ENCODE results near the gene POU6F1.
"Not testable (repeated sequence)": the region's sequence is repeated elsewhere in the genome, so short reads cannot be mapped to it uniquely, and the experiment has no call there.

The POU6F1 gene, protein sequence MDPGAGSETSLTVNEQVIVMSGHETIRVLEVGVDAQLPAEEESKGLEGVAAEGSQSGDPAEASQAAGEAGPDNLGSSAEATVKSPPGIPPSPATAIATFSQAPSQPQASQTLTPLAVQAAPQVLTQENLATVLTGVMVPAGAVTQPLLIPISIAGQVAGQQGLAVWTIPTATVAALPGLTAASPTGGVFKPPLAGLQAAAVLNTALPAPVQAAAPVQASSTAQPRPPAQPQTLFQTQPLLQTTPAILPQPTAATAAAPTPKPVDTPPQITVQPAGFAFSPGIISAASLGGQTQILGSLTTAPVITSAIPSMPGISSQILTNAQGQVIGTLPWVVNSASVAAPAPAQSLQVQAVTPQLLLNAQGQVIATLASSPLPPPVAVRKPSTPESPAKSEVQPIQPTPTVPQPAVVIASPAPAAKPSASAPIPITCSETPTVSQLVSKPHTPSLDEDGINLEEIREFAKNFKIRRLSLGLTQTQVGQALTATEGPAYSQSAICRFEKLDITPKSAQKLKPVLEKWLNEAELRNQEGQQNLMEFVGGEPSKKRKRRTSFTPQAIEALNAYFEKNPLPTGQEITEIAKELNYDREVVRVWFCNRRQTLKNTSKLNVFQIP

DNA sequence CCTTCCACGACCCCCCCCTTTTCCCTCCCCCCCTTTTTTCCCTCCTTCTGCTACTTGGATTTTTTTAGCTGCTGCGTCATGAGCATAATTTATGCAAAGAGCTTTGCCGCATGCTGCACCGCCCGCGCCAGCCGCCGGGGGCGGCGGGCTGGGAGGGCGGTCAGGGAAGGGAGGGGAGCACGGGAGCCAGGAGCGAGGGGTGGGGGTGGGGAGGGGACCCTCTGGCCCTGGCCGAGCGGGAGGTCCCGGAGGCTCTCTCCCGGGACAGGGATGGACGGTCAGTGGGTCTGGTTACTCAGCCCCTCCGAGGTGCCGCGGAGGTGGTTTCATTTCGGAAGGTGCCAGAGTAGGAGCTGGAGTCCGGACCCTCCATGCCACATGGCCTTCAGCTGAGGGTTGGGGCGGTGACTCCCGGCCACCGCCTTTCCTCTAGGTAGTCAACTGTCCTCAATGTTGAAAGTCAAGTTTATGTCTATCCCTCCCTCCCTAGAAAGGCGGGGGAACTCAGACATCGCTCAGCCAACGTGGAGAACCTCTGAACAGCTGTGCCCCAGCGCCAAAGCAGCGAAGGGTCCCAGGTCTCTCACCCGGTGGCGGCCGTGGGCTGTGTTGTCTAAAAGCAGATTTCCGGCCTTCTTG lies at the start of gene POU6F1:
POU6F1 (minus strand) TSS at position 95 of the 639 bp plus-strand sequence. CDS start 11,226 bp downstream, outside the sequence.
- DNase-seq: peak; percentile 71

DNA sequence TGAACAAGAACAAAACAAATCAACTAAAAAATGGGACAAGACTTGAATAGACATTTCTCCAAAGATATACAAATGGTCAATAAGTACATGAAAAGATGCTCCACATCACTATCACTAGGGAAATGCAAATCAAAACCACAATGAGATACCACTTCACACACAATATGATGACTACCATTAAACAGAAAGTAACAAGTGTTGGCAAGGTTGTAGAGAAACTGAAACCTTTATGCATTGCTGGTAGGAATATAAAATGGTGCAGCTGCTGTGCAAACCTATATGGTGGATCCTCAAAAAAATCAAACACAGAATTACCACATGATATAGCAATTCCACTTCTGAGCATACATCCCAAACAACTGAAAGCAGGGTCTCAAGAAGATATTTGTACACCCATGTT lies 47.2 kb upstream of the POU6F1 start:
- no peak for DNase-seq

DNA sequence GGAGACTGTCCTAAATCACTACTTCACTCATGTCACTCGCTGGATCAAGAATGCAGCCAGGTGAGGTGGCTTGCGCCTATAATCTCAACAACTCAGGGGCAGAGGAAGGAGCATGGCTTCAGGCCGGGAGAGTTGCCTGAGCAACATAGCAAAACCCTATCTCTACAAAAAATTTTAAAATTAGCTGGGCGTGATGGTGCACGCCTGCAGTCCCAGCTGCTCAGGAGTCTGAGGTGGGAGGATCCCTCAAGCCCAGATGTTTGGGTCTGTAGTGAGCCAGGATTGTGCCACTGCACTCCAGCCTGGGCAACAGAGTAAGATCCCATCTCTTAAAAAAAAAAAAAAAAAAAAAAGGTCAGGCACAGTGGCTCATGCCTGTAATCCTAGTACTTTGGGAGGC lies 46.4 kb upstream of the POU6F1 start:
- no peak for DNase-seq

DNA sequence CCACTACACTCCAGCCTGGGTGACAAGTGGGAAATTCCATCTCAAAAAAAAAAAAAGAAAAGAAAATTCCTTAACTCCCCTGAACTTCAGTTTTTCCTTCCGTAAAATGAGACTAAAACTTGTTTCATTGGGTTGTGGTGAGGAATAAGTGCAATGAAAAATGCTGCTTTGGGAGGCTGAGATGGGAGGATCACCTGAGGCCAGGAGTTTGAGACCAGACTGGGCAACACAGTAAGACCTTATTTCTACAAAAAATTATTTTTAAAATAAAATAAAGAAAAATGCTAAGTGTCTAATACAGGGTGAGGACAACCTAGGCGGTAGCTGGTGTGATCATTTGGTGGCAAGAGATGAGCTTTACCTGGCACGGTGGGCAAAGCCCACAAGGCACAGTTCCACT lies 45.5 kb upstream of the POU6F1 start:
- no peak for DNase-seq

DNA sequence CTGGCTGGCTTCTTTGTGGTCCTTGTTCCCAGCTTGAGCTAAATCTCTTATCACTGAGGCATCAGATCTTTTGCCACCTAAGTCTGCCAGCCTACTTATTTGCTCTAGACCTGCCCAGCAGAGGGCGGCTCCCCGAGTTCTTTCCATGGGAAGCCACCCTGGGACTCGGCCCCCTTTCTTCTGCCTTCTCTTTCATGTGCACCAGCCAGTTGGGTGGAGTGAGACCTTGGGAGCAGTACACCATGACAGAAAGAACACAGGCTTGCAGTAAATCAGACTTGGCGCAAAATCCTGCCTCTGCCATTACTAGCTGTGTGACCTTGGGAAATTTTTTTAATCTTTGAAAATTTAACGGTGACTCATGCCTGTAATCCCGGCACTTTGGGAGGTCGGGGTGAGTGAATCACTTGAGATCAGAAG lies 44.9 kb upstream of the POU6F1 start:
- DNase-seq: peak; percentile 61

DNA sequence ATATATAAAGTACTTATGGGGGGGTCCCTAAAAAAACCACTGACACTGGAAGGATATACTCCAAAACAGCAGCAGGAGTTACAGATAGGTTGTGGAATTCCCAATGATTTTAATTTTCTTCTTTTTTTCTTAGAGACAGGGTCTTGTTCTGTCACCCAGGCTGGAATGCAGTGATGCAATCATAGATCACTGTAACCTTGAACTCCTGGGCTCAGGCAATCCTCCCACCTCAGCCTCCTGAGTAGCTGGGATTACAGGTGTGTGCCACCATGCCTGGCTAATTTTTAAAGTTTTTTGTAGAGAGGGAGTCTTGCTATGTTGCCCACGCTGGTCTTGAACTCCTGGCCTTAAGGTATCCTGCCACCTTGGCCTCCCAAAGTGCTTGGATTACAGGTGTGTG lies 41.7 kb upstream of the POU6F1 start:
- DNase-seq: not testable (repeated sequence)

DNA sequence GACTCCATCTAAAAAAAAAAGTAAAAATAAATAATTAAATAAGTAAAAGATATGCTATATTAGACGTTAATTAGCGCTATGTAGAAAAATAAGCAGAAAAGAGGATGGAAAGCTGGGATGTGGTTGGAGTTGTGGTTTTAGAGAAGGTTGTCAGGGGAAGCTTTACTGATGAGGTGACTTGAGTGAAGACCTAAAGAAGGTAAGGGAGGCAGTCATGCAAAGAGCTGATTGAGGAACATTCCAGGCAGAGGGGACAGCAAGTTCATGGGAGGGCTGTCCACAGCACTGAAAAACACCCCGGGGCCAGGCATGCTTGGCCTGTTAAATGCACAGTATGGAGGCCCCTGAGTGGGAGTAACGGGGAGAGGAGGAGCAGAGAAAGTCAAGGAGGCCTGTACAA lies 36.7 kb upstream of the POU6F1 start:
- no peak for DNase-seq

DNA sequence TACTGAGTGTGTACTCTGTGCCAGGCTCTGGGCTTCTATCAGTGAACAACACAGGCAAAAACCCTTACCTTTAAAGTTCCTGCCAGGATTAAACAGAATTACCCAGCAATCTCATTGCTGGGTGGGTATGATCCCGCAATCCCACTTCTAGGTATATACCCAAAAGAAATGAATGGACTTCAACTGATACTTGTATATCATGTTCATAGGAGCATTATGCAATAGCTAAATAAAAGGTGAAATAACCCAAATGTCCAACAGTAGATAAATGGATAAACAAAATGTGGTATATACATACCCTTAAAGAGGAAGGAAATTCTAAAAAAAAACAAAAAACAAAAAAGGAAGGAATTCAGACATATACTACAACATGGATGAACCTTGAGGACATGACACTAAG lies 35.4 kb upstream of the POU6F1 start:
- DNase-seq: no peak

DNA sequence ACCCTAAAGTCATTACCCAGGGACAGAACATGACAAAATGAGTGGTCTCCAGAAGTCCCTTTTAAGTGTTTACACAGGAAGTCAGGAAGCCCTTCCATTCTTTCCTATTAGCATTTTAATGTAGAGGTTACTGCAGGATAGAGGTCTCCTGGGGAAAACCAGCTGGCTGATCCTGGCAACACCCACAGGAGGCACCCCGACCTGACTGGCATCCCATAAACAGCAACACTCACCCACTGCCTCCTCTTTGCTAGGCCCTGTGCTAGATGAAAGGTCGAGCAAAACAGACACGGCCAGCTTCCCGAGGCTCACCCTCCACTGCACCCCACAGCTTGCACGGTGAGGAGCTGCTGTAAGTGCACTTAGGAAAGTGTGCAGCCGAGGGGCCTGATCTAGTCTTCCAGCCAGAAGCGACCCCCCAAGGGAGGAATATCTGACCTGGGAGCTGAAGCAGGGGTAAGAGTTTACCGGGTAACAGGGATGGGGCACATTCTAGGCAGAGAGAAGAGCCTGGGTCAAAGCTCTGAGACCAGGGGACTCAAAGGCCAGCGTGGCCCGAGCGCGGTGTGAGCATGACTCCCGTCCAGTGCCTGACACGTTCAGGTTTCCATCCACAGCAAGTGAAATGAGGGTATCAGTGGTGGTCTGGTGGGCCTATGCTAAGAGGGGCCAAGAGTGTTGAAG lies 29.8 kb upstream of the POU6F1 start:
- no peak for DNase-seq

DNA sequence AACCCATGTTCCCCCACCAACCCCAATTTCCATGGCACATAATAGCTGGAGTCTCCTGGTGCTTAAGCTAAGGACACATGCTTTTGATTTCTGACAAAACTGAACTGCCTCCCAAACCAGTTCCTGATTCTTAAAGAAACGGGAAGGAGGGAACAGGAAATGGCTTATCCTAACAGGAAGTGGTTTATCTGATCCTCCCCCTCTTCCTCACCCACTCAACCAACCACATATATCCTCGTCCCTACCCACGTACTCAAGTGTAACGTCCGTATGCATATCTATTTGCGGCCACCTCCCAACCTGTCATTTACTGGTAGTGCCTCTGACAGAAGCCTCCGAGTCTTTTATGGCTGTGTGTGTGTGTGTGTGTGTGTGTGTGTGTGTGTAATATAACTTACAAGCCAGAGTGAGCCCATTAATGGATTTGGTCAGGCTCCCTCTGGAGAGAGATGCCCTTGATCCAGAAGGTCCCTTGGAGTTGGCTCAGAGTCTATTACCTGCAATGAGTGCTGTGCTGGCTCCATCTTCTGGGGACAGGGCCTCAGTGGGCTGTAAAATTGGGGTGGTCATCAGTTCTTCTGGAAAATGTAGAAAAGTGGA lies 28.5 kb upstream of the POU6F1 start:
- DNase-seq: peak; percentile 48

DNA sequence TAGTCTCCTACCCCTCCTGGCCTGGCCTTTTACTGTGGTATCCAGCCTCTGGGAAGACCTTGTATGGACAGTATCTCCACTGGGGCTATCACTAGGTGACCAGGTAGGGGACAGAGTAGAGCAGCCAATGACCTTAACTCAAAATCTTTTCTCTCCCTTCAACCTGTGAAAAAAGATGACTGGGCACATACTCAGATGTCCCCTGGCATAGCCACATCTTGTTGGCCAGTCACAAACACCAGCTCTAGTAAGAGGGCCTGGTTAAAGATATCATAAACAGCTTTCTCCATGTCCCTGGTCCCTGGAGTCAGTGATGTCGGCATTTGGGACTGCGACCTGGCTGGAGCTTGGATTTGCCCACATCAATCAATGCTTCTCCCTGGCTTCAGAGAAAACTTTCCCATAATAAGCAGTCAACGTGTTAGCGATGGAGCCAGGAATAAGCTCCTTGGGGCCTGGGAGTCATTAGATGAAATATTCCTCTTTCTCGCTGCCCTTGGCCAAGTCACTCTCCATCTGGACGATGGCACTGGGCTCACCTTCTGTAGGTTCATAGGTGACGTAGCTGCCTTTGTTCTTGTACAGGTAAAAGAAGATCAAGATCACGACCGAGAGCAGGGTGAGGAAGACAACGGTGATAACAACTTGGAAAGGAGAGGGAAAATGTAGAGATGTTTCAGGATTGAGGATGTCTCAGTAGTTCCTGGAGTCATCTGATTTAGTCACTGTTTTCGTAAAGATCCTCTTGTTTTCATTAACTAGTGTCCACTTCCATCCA lies 27.8 kb upstream of the POU6F1 start:
- DNase-seq: no peak

DNA sequence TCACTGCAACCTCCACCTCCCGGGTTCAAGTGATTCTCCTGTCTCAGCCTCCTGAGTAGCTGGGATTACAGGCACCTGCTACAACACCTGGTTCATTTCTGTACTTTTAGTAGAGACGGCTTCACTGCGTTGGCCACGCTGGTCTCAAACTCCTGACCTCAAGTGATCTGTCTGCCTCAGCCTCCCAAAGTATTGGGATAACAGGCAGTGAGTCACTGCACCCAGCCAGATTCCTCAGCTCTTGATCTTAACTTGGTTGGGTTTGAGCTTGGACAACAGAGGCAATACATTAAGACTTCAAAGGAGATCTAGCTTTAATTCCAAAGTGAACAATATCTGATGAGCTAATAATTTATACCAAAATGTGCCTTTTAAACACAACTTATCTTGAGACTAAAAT lies 26.4 kb upstream of the POU6F1 start:
- DNase-seq: no peak

DNA sequence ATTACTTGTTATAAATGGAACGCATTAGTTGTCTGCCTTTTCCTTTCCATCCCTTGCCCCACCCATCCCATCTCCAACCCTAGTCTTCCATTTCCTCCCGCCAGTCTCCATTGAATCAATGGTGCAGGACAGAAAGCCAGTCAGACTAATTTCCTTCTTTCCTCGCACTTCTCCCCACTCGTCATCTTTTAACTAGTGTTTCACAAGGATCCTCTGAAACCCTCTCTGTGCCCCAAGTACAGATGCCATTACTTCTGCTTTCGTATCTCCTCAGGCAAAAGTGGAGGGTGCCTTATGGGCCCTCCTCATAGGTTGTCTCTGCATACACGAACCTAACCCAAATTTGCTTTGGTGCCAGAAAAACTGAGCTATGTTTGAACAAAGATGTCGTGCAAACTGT lies 25.0 kb upstream of the POU6F1 start:
- no peak for DNase-seq

DNA sequence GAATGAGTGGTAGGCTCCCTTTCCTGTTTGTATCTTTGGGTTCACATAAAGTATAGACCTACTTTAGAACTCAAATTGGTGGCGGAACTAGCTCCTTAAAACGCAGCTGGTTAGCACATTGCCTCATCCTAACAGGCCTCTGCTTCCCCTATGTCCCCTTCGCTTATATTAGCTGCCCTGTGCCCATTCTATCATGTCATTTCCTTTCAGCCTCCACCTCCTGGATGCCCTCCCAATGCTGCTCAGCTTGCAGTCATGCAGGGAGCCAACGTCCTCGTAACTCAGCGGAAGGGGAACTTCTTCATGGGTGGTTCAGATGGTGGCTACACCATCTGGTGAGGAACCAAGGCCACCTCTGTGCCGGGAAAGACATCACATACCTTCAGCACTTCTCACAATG lies 24.3 kb upstream of the POU6F1 start:
- no peak for DNase-seq

DNA sequence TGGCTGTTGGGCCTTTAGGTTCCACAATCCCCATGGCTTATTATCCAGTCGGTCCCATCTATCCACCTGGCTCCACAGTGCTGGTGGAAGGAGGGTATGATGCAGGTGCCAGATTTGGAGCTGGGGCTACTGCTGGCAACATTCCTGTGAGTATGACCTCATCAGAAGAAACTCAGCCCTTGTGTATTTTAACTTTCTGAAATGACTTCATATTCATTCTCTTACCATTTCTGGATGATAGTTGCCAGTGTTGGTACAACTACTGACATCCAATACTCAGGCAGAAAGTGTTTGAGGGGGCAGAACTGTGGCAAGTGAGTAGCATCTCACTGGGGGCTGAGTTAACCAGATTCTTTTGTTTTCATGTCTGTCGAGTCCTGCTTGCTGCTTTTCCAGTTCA lies 23.1 kb upstream of the POU6F1 start:
- DNase-seq: no peak

DNA sequence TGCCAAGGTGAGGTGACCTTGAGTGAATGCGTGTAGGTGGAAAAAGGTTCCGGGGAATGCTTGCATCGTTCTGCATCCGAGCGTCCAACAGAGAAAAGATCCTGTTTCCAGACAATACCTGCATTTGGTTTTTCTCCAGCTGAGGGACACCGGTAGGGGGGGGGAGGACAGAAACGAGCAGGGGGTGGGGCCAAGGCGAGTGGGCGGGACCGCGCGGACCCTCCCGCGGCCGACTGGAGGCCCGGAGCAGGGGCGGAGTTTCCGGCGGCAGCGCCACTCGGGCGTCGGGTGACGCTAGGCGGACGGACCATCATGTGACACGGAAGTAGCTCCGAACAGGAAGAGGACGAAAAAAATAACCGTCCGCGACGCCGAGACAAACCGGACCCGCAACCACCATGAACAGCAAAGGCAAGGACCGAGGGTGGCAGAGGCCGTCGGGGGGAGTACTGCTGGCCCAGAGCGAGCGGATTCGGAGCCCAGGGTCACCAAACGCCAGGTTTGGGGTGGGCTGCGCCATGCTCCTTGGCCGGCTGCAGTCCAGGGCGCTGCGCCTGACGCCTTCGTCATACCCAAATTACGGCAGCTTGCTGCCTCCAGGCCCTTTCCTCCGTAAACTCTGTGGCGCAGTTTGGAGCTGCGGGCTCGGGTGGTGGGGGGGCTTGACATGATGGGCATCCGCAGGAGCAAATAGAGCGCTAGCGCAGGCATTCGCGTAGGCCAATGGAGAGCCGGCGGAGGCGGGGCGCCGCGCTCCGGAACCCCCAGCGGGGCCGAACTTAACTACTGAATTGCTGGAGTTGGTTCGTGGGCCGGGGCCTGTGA lies 20.9 kb upstream of the POU6F1 start, which contains the start of gene DAZAP2:
DAZAP2 (plus strand) TSS at position 317 of the 825 bp plus-strand sequence; CDS start at position 399, 82 bp downstream.
- peak; percentile 98 for DNase-seq

DNA sequence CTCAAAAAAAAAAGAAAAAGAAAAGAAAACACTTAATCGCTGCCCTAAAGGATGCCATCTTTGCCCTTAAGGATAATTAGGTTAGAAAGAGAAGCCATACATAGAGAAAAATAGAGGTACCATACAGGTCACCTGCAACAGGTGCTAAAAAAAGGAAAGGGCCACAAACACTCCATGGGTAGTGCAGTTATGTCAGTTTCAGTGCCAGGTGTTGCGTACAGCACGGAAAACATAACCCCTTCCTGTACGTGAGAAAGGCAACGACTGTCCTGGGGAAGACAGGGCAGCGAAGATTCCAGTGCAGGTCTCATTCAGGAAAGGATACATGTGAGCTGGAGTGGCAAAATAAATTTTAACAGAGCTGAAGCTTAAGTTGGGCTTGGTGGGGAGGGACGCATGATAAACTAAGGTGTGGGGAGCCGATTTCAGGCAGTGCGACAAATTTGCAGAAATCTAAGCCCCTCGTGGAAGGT lies 20.2 kb upstream of the POU6F1 start:
- DNase-seq: no peak

DNA sequence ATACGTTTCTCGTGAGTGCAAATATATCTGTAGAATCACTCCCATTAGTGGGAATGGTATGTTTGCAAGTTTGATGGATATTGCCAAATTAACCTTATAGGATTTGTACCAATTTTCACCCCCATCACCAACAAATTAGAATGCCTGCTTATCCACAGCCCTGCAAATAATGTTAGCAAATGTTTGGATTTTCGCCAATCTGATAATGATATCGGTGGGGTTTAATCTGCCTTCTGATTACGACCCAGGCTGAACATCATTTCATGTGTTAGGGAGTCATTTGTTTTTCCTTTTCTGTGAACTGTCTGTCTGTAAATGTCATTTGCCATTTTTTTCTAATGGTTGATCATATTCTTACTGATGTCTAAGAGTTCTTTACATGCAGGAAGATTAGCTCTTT lies 16.7 kb upstream of the POU6F1 start:
- no peak for DNase-seq

DNA sequence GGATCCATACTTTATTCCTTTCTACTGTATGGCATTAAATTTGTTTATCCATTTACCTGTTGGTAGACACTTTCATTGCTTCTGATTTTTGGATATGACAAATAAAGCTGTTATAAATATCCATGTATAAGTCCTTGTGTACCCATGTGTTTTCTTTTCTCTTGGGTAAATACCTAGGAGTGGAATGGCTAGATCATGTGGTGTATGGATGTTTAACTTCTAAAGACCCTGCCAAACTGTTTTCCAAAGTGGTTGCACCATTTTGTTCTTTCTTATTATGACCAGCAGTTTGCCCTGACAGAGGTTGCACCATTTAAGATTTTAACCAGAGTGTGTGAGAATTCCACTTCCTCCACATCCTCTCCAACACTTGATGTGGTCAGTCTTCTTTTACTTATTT lies 14.8 kb upstream of the POU6F1 start:
- DNase-seq: no peak

DNA sequence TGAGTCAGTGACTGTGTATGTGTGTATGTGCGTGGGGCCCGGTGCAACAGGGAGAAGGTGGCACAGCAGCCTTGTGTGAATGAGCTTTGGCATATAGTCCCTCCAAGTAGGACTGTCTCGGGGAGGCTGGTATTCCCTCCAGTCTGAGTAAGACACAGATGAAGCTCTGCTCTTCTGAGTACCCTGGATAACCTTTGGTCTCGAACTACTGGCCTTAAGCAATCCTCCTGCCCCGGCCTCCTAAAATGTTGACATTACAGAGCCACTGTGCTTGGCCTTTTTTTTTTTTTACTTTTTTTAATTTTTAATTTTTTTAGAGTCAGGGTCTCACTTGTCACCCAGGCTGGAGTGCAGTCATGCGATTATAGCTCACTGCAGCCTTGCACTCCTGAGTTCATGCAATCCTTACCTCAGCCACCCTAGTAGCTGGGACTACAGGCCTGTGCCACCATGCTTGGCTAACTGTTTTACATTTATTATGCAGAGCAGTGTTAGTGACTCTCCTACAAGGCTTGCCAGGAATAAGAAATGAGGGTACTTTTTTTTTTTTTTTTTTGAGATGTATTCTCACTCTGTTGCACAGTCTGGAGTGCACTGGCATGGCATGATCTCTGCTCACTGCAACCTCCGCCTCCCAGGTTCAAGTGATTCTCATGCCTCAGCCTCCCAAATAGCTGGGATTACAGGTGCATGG lies 11.4 kb upstream of the POU6F1 start:
- no peak for DNase-seq
